Endothelial cell of umbilical vein (primary cell): ENCODE data around the gene SHPK. TPM values are rescaled to one million over a fixed set of nuclear protein-coding genes. Genes with fewer than 3 reads are reported as not detected.

Experiments
- BruUV-seq: library from RNA; stranded (reverse); fragments of 400-500 nt; replicated peaks from 2 replicates; lab custom pipeline; 2021; lab: Mats Ljungman, UMichigan
- CTCF ChIA-PET: fragments of 300-600, 350-600 bp; sonication (Branson Sonifier 250); formaldehyde crosslinking; loops from one replicate; lab custom pipeline; 2021; ENCODE audit warnings: antibody characterized with exemption, inconsistent platforms; lab: Charles Lee
- POLR2A ChIA-PET: fragments of 300-600, 350-600 bp; sonication (Branson Sonifier 250); formaldehyde crosslinking; loops from one replicate; lab custom pipeline; 2021; ENCODE audit warnings: antibody characterized with exemption, inconsistent platforms; lab: Charles Lee
- DNase-seq: peaks from one replicate; pipeline ENCODE4 v3.0.0-alpha.2; 2011; ENCODE audit warnings: low read depth, low spot score
- FAIRE-seq: peaks from 2 replicates; lab custom pipeline; 2011; peaks lifted over from hg19 to GRCh38; lab: Jason Lieb, UNC
- H2AFZ ChIP-seq: 2 replicates; pipeline ENCODE4 v1.6.0; 2012; ENCODE audit warnings: low read depth, low read length, control low read depth, inconsistent platforms
- H3K27ac ChIP-seq: 2 replicates; pipeline ENCODE4 v1.5.1; 2011; ENCODE audit warnings: low read depth, mild to moderate bottlenecking, control low read depth, low read length, moderate library complexity; ENCODE audit not compliant: insufficient read depth
- H3K27me3 ChIP-seq, 2 experiments: 2 replicates each; pipeline versions ENCODE4 v1.6.0 to v1.6.1; 2011; ENCODE audit warnings: low read length in 2 of 2, mixed read lengths in 1 of 2; ENCODE audit not compliant: control insufficient read depth in 2 of 2, insufficient read depth in 2 of 2
- H3K36me3 ChIP-seq, 2 experiments: 2 replicates in 1 of 2; 3 replicates in 1 of 2; pipeline ENCODE4 v1.5.1; 2011; ENCODE audit warnings: low read length in 2 of 2, mild to moderate bottlenecking in 1 of 2, moderate library complexity in 1 of 2; ENCODE audit not compliant: control insufficient read depth in 2 of 2, insufficient read depth in 2 of 2; ENCODE audit errors: extremely low read depth in 1 of 2
- H3K4me1 ChIP-seq: 3 replicates; pipeline ENCODE4 v1.5.1; 2011; ENCODE audit warnings: mild to moderate bottlenecking, low read length; ENCODE audit not compliant: control insufficient read depth, insufficient read depth; ENCODE audit errors: extremely low read depth
- H3K4me2 ChIP-seq: 2 replicates; pipeline ENCODE4 v1.6.1; 2011; ENCODE audit warnings: low read length, control low read depth, mixed read lengths; ENCODE audit not compliant: insufficient read depth
- H3K4me3 ChIP-seq, 3 experiments: fragments of 200-600 bp in 1 of 3; sonication (generic), shearing (Covaris generic) in 1 of 3; replicated peaks in 1 of 3; 2 replicates each; pipeline ENCODE4 v1.5.1; 2011 to 2016; ENCODE audit warnings: control low read depth in 3 of 3, low read length in 3 of 3, mild to moderate bottlenecking in 2 of 3, inconsistent platforms in 1 of 3, low read depth in 1 of 3, moderate library complexity in 1 of 3; ENCODE audit not compliant: insufficient read depth in 1 of 3
- H3K79me2 ChIP-seq: 2 replicates; pipeline ENCODE4 v1.6.0; 2012; ENCODE audit warnings: low read length, inconsistent platforms; ENCODE audit not compliant: control insufficient read depth, insufficient read depth
- H3K9ac ChIP-seq: replicated peaks from 2 replicates; pipeline ENCODE3; 2011; ENCODE audit warnings: low read length, control low read depth; ENCODE audit not compliant: insufficient read depth; ENCODE audit errors: extremely low read depth
- H3K9me1 ChIP-seq: replicated peaks from 3 replicates; pipeline ENCODE4 v1.6.0; 2011; ENCODE audit warnings: mild to moderate bottlenecking, low read length; ENCODE audit not compliant: control insufficient read depth, insufficient read depth; ENCODE audit errors: extremely low read depth
- H3K9me3 ChIP-seq: replicated peaks from 2 replicates; pipeline ENCODE4 v1.5.1; 2012; ENCODE audit warnings: low read length, inconsistent platforms; ENCODE audit not compliant: control insufficient read depth, insufficient read depth
- H4K20me1 ChIP-seq: replicated peaks from 2 replicates; pipeline ENCODE3; 2011; ENCODE audit warnings: mild to moderate bottlenecking, low read length; ENCODE audit not compliant: control insufficient read depth, insufficient read depth; ENCODE audit errors: extremely low read depth
- CTCF ChIP-seq, 2 donors: IDR thresholded peaks; 1 replicate in 1 of 2; 2 replicates in 1 of 2; pipeline ENCODE4 v1.5.1; 2011; ENCODE audit warnings: low read length in 2 of 2, mild to moderate bottlenecking in 2 of 2, moderate library complexity in 2 of 2, control low read depth in 1 of 2, inconsistent platforms in 1 of 2, low read depth in 1 of 2; ENCODE audit not compliant: insufficient read depth in 1 of 2; ENCODE audit errors: extremely low read depth in 1 of 2
- EZH2 ChIP-seq: IDR thresholded peaks from 2 replicates; pipeline ENCODE4 v1.6.1; 2012; ENCODE audit warnings: borderline replicate concordance, low read depth, mild to moderate bottlenecking, moderate library complexity, low read length, inconsistent platforms; ENCODE audit not compliant: severe bottlenecking
- GATA2 ChIP-seq: IDR thresholded peaks from 2 replicates; pipeline ENCODE4 v1.7.0; 2011; ENCODE audit warnings: low read depth, mild to moderate bottlenecking, moderate library complexity, mixed read lengths, low read length; ENCODE audit not compliant: insufficient read length, insufficient read depth
- JUN ChIP-seq: IDR thresholded peaks from 2 replicates; pipeline ENCODE4 v1.6.1; 2011; ENCODE audit warnings: borderline replicate concordance, low read depth; ENCODE audit not compliant: insufficient read length, insufficient read depth
- MAX ChIP-seq: IDR thresholded peaks from 2 replicates; pipeline ENCODE4 v1.6.1; 2011; ENCODE audit not compliant: insufficient read depth, insufficient read length
- MYC ChIP-seq: IDR thresholded peaks from one replicate; pipeline ENCODE4 v1.6.1; 2011; ENCODE audit warnings: mild to moderate bottlenecking, low read depth, low read length
- POLR2A ChIP-seq: IDR thresholded peaks from 2 replicates; pipeline ENCODE4 v1.6.1; 2012; ENCODE audit warnings: low read depth, mild to moderate bottlenecking, control low read depth, low read length
- dilution Hi-C: fragments of 300-500 bp; cut with MboI; formaldehyde crosslinking; loops from one replicate; pipeline ENCODE4 v1.15.0; 2019; ENCODE audit warnings: low sequenced_read_pairs; ENCODE audit not compliant: extremely low pct_ligation_motif_present
- intact Hi-C: fragments of 100-400 bp; cut with micrococcal nuclease; formaldehyde crosslinking; loops from one replicate; pipeline ENCODE4 v1.10.0; 2022
- polyA plus RNA-seq, 4 experiments: library from polyadenylated mRNA; depleted of rRNA in 3 of 4; stranded (reverse) in 3 of 4; unstranded in 1 of 4; fragments of >200 nt; gene quantifications; 2 replicates each; pipeline versions ENCODE4 v1.2.1 to v1.2.3, GENCODE V29; 2011 to 2012; ENCODE audit warnings: missing spikeins in 1 of 4
- total RNA-seq: library from RNA; stranded (reverse); gene quantifications from 2 replicates; pipeline ENCODE4 v1.2.3, GENCODE V29; 2021

Gene SHPK
- total and polyA plus RNA-seq, 2 donors (not counting 3 experiments of a cell fraction or from before 2014, with no cell fraction given) = 15.4 to 15.9 TPM

GRCh38 chr17:3685174-3685573, 49.1 kb upstream of the SHPK start:
- Histone ChIP-seq H3K27ac (no peak overlapping the region), H3K27me3 (peaks cover 0 to 7% of the 10 kb centered on the region in 2 experiments), H2AFZ (no peak overlapping the region), H3K9me1 (no peaks in the 10 kb centered on the region), H3K79me2 (no peaks in the 10 kb centered on the region), H3K4me1 (no peaks in the 10 kb centered on the region), H3K4me2 (no peak overlapping the region), H3K9ac (no peak overlapping the region), H3K9me3 (no peaks in the 10 kb centered on the region), H4K20me1 (no peaks in the 10 kb centered on the region), H3K4me3 (no peak overlapping the region), H3K36me3 (no peaks in the 10 kb centered on the region)
- TF ChIP-seq GATA2 = no peak
- no peak for TF ChIP-seq CTCF (IDR thresholded peaks at IDR 0.05; ENCODE audit: extremely low read depth in 1 of 2, insufficient read depth in 1 of 2, low read depth in 1 of 2, low read length in 2 of 2)
- no peak for TF ChIP-seq MAX
- TF ChIP-seq POLR2A = no peak
- BruUV-seq = no TSS peak
- ChIA-PET CTCF (no interaction called here), POLR2A (no interaction called here)
- intact Hi-C loops (no loop called here), dilution Hi-C loops (no loop called here)
- no peak for FAIRE-seq
- no peak for DNase-seq

- no peaks in the 10 kb centered on the region for H3K9me1 ChIP-seq
- CTCF ChIA-PET = interaction anchor here (0.6 to 1.8 kb wide), 25 partner anchors 9 to 635 kb away, joined by 3 to 22 read pairs (median 4); partner anchors contain the start of genes HASPIN and P2RX5
- POLR2A ChIA-PET = no interaction called here
- H2AFZ ChIP-seq = no peak overlapping the region
- peaks cover 0 to 7% of the 10 kb centered on the region in 2 experiments for H3K27me3 ChIP-seq
- DNase-seq (peak; percentile 31), FAIRE-seq (peak; percentile 38)
- H3K9me3 ChIP-seq = no peaks in the 10 kb centered on the region
- no peak overlapping the region for H3K4me3 ChIP-seq
- no peak overlapping the region for H3K27ac ChIP-seq
- no peaks in the 10 kb centered on the region for H4K20me1 ChIP-seq
- intact Hi-C loops = loop anchor here (2.0 kb wide), 2 partner anchors 40 to 144 kb away; partner anchors contain the start of gene HASPIN
- H3K4me1 ChIP-seq = no peaks in the 10 kb centered on the region
- no peak for TF ChIP-seq POLR2A
- TF ChIP-seq EZH2 = no peak
- TF ChIP-seq JUN = no peak
- TF ChIP-seq CTCF (IDR thresholded peaks at IDR 0.05; ENCODE audit: extremely low read depth in 1 of 2, insufficient read depth in 1 of 2, low read depth in 1 of 2, low read length in 2 of 2) = peak; percentile 93 to 96
- no peak for TF ChIP-seq MYC
- TF ChIP-seq MAX = no peak
- BruUV-seq = no TSS peak
- no peaks in the 10 kb centered on the region for H3K79me2 ChIP-seq
- H3K9ac ChIP-seq = no peak overlapping the region
- dilution Hi-C loops = no loop called here
- H3K4me2 ChIP-seq = no peak overlapping the region
- H3K36me3 ChIP-seq = no peaks in the 10 kb centered on the region
Measured at GRCh38 chr17:3683054-3683511, 47.0 kb upstream of the SHPK start.
